HCT116 (cell line): Measurements from ENCODE around the gene WSB2. TPM values are rescaled to one million over a fixed set of nuclear protein-coding genes. Genes with fewer than 3 reads are reported as not detected.

Experiments
- ATAC-seq: fragments of 200-7000 bp; cut with Tn5 transposase; 2 replicates; pipeline ENCODE4 v1.9.1; 2020; ENCODE audit warnings: mild to moderate bottlenecking, moderate library complexity
- BruUV-seq: library from RNA; stranded (reverse); fragments of 400-500 nt; replicated peaks from 2 replicates; lab custom pipeline; 2021; lab: Mats Ljungman, UMichigan
- CTCF ChIA-PET: fragments of 300-600 bp; sonication (Branson Sonifier 250); formaldehyde crosslinking; loops from one replicate; lab custom pipeline; 2021; ENCODE audit warnings: antibody characterized with exemption; lab: Charles Lee
- POLR2A ChIA-PET: fragments of 300-600, 350-600 bp; sonication (Branson Sonifier 250); formaldehyde crosslinking; loops from one replicate; lab custom pipeline; 2021; ENCODE audit warnings: antibody characterized with exemption; lab: Charles Lee
- RAD21 ChIA-PET, 2 experiments: fragments of 300-600 bp; sonication (Branson Sonifier 250); formaldehyde crosslinking; loops; one replicate each; lab custom pipeline; 2023; ENCODE audit warnings: low total read pairs in 2 of 2; ENCODE audit not compliant: uncharacterized antibody in 2 of 2, unreplicated experiment in 2 of 2, low non-redundant PET in 1 of 2; lab: Charles Lee
- DNase-seq: peaks from one replicate; pipeline ENCODE4 v3.0.0-alpha.2; 2010; ENCODE audit warnings: low read depth, low spot score
- H2AFZ ChIP-seq: fragments of 200-600 bp; shearing (Covaris generic), sonication (generic); 2 replicates; pipeline ENCODE4 v1.6.1; 2017; ENCODE audit warnings: low read depth, mixed run types, mixed read lengths, antibody characterized with exemption, low read length; ENCODE audit not compliant: poor library complexity, severe bottlenecking
- H3K27ac ChIP-seq: 2 replicates; pipeline ENCODE4 v1.5.1; 2012; ENCODE audit warnings: low read depth, low read length
- H3K27me3 ChIP-seq: fragments of 200-600 bp; sonication (generic); 2 replicates; pipeline ENCODE4 v1.6.1; 2016; ENCODE audit warnings: mixed run types, low read length, mixed read lengths; ENCODE audit not compliant: insufficient read depth
- H3K36me3 ChIP-seq, 2 experiments: fragments of 200-500 bp in 1 of 2; fragments of 200-600 bp in 1 of 2; sonication (Bioruptor generic) in 1 of 2; sonication (generic) in 1 of 2; 2 replicates each; pipeline versions ENCODE4 v1.5.1 to v1.6.1; 2014 to 2016; ENCODE audit warnings: low read length in 2 of 2, inconsistent platforms in 1 of 2, mixed read lengths in 1 of 2, mixed run types in 1 of 2; ENCODE audit not compliant: insufficient read depth in 2 of 2, control insufficient read depth in 1 of 2
- H3K4me1 ChIP-seq, 2 experiments: fragments of 200-600 bp in 1 of 2; sonication (generic) in 1 of 2; 2 replicates each; pipeline versions ENCODE4 v1.5.1 to v1.6.1; 2012 to 2017; ENCODE audit warnings: low read length in 2 of 2, inconsistent platforms in 1 of 2, mild to moderate bottlenecking in 1 of 2, mixed read lengths in 1 of 2, mixed run types in 1 of 2, moderate library complexity in 1 of 2; ENCODE audit not compliant: insufficient read depth in 2 of 2, control insufficient read depth in 1 of 2
- H3K4me2 ChIP-seq: fragments of 200-600 bp; sonication (generic); 2 replicates; pipeline ENCODE4 v1.6.1; 2017; ENCODE audit warnings: mixed run types, low read length, mixed read lengths
- H3K4me3 ChIP-seq, 2 experiments: fragments of 200-600 bp in 1 of 2; sonication (generic) in 1 of 2; replicated peaks in 1 of 2; 2 replicates each; pipeline ENCODE4 v1.5.1; 2011 to 2016; ENCODE audit warnings: low read length in 2 of 2, control low read depth in 1 of 2, low read depth in 1 of 2, mild to moderate bottlenecking in 1 of 2, mixed read lengths in 1 of 2, mixed run types in 1 of 2
- H3K79me2 ChIP-seq: fragments of 200-600 bp; sonication (generic); 2 replicates; pipeline ENCODE4 v1.6.1; 2017; ENCODE audit warnings: mild to moderate bottlenecking, mixed run types, low read length, moderate library complexity, mixed read lengths; ENCODE audit not compliant: insufficient read depth
- H3K9ac ChIP-seq: fragments of 200-600 bp; sonication (generic); 2 replicates; pipeline ENCODE4 v1.6.1; 2016; ENCODE audit warnings: low read length, mixed read lengths
- H3K9me2 ChIP-seq: fragments of 200-600 bp; sonication (generic), shearing (Covaris generic); 2 replicates; pipeline ENCODE4 v1.6.1; 2017; ENCODE audit warnings: mixed run types, mild to moderate bottlenecking, moderate library complexity; ENCODE audit not compliant: insufficient read depth
- H3K9me3 ChIP-seq, 2 experiments: fragments of 200-500 bp in 1 of 2; fragments of 200-600 bp in 1 of 2; sonication (Bioruptor generic) in 1 of 2; sonication (generic) in 1 of 2; 2 replicates each; pipeline ENCODE4 v1.6.1; 2014 to 2017; ENCODE audit warnings: low read length in 2 of 2, mixed read lengths in 2 of 2, inconsistent platforms in 1 of 2, low read depth in 1 of 2, mild to moderate bottlenecking in 1 of 2, mixed run types in 1 of 2, moderate library complexity in 1 of 2; ENCODE audit not compliant: control insufficient read depth in 1 of 2, insufficient read depth in 1 of 2
- H4K20me1 ChIP-seq: fragments of 200-600 bp; sonication (generic), shearing (Covaris generic); 2 replicates; pipeline ENCODE4 v1.6.1; 2017; ENCODE audit warnings: mixed run types, mild to moderate bottlenecking, moderate library complexity; ENCODE audit not compliant: insufficient read depth
- ATF3 ChIP-seq: IDR thresholded peaks from 2 replicates; pipeline ENCODE4 v1.6.1; 2012
- CTCF ChIP-seq, 3 experiments: fragments of 200-600 bp in 1 of 3; sonication (generic) in 1 of 3; IDR thresholded peaks in 2 of 3; conservative IDR thresholded peaks in 1 of 3; 2 replicates each; pipeline ENCODE4 v1.5.1; 2012 to 2017; ENCODE audit warnings: low read depth in 2 of 3, low read length in 2 of 3, antibody characterized with exemption in 1 of 3, borderline replicate concordance in 1 of 3, control low read depth in 1 of 3, mild to moderate bottlenecking in 1 of 3, mixed read lengths in 1 of 3, mixed run types in 1 of 3, moderate library complexity in 1 of 3; ENCODE audit not compliant: insufficient read depth in 1 of 3
- EGR1 ChIP-seq: IDR thresholded peaks from 2 replicates; pipeline ENCODE4 v1.6.1; 2012; ENCODE audit warnings: low read depth
- FOSL1 ChIP-seq: IDR thresholded peaks from 2 replicates; pipeline ENCODE4 v1.6.1; 2012; ENCODE audit warnings: low read depth
- JUND ChIP-seq: IDR thresholded peaks from 2 replicates; pipeline ENCODE4 v1.6.1; 2012
- MAX ChIP-seq: IDR thresholded peaks from 2 replicates; pipeline ENCODE4 v1.6.1; 2012
- POLR2A ChIP-seq: IDR thresholded peaks from 2 replicates; pipeline ENCODE4 v1.7.0; 2011; ENCODE audit warnings: borderline replicate concordance; ENCODE audit not compliant: insufficient read depth, insufficient read length; ENCODE audit errors: extremely low read depth
- RAD21 ChIP-seq: IDR thresholded peaks from 2 replicates; pipeline ENCODE4 v1.6.1; 2012; ENCODE audit warnings: low read depth, mild to moderate bottlenecking
- TCF7L2 ChIP-seq: IDR thresholded peaks from 2 replicates; pipeline ENCODE4 v1.7.0; 2011; ENCODE audit warnings: borderline replicate concordance, inconsistent platforms; ENCODE audit not compliant: insufficient read depth, insufficient read length; ENCODE audit errors: extremely low read depth
- YY1 ChIP-seq: IDR thresholded peaks from 2 replicates; pipeline ENCODE4 v1.6.1; 2011; ENCODE audit warnings: low read length, low read depth, moderate library complexity, mild to moderate bottlenecking; ENCODE audit not compliant: insufficient replicate concordance; ENCODE audit errors: extremely low read depth
- ZFX ChIP-seq: fragments of 450-650 bp; IDR thresholded peaks from 2 replicates; pipeline ENCODE4 v1.6.1; 2017
- ZNF274 ChIP-seq: fragments of 200-500 bp; sonication (Bioruptor generic); IDR thresholded peaks from 2 replicates; pipeline ENCODE4 v1.6.1; 2014; ENCODE audit warnings: mild to moderate bottlenecking, low read depth, low read length, inconsistent platforms
- intact Hi-C: fragments of 100-400 bp; cut with micrococcal nuclease; formaldehyde crosslinking; loops from 2 replicates; pipeline ENCODE4 v1.10.0; 2022
- total RNA-seq: library from RNA; stranded (reverse); gene quantifications from one replicate; pipeline ENCODE4 v1.2.1, GENCODE V29; 2021; ENCODE audit not compliant: unreplicated experiment

Gene WSB2
- total RNA-seq, 1 experiment from 2014 or later: 97.0 TPM

DNA sequence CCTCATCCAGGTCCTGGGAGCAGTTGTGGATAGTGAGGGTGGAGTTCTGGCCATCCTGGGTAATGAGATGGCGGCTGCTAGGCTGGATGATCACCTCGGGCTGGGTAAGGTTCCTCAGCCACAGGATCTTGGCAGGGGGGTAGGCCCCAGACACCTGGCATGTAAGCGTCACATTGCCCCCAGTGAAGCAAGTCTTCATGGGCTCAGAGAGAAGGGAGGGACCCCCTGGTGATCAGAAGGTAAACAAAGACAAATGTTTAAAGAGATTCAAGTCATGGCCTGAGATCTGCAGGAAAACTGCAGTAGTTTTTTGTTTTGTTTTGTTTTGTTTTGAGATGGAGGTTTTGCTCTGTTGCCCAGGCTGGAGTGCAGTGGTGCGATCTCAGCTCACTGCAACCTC lies 12.8 kb upstream of the WSB2 start:
- Histone ChIP-seq H3K27me3 (no peaks in the 10 kb centered on the region), H3K4me1 (no peaks in the 10 kb centered on the region), H3K4me2 (no peak overlapping the region), H2AFZ (no peak overlapping the region), H3K4me3 (no peak overlapping the region), H3K27ac (no peak overlapping the region), H3K79me2 (no peaks in the 10 kb centered on the region), H3K9ac (no peak overlapping the region), H3K36me3 (peaks cover 0 to 14% of the 10 kb centered on the region in 2 experiments; a peak in 1 of 4 replicates), H3K9me3 (no peaks in the 10 kb centered on the region), H3K9me2 (no peaks in the 10 kb centered on the region), H4K20me1 (no peaks in the 10 kb centered on the region)
- DNase-seq: no peak
- RAD21 ChIA-PET: no interaction called here
- ATAC-seq: no peak
- intact Hi-C loops: no loop called here
- TF ChIP-seq FOSL1 (no peak), CTCF (IDR thresholded peaks at IDR 0.05 in 2 of 3, conservative IDR thresholded peaks at IDR 0.05 in 1 of 3; ENCODE audit: borderline replicate concordance in 1 of 3, insufficient read depth in 1 of 3, low read depth in 2 of 3, low read length in 2 of 3) (no peak), ATF3 (no peak), ZFX (no peak), ZNF274 (no peak), JUND (no peak), EGR1 (no peak), TCF7L2 (no peak), RAD21 (no peak), MAX (no peak), YY1 (no peak), POLR2A (no peak)
- CTCF ChIA-PET: no interaction called here
- BruUV-seq: no TSS peak
- POLR2A ChIA-PET: no interaction called here
